Fibroblast of pulmonary artery (primary cell): Measurements from ENCODE around the gene MAGI3.

Experiments used
- DNase-seq: peaks from one replicate; pipeline ENCODE4 v3.0.0-alpha.2; 2010; ENCODE audit warnings: low read depth
- H3K4me3 ChIP-seq: replicated peaks from 2 replicates; pipeline ENCODE4 v1.5.1; 2011; ENCODE audit warnings: low read depth, mild to moderate bottlenecking, control low read depth, low read length, moderate library complexity
- TF ChIP-seq, protein P1 (sequence below): IDR thresholded peaks from 2 replicates; pipeline ENCODE4 v1.5.1; 2011; ENCODE audit warnings: mild to moderate bottlenecking, control low read depth, low read length, inconsistent platforms; ENCODE audit errors: missing control alignments

MAGI3 gene

DNA sequence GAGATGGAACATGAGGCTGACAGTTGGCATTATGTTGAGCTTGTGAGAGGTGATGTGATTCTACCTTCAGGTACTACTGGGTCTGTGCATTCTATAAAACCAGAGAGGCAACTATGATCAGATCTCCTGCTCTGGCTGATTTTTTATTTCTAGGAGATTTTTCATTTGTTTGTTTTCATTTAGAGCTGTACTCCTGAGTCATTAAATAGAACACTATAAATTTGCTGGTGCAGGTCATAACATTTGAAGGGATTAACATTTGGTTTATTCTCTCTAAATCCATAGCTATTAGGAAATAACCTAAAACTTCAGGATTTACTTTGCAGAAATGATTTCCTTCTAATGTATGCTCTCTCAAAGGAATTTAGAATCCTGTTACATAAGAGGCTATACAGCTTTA is 42.9 kb downstream of the MAGI3 start:
- TF ChIP-seq, protein P1, sequence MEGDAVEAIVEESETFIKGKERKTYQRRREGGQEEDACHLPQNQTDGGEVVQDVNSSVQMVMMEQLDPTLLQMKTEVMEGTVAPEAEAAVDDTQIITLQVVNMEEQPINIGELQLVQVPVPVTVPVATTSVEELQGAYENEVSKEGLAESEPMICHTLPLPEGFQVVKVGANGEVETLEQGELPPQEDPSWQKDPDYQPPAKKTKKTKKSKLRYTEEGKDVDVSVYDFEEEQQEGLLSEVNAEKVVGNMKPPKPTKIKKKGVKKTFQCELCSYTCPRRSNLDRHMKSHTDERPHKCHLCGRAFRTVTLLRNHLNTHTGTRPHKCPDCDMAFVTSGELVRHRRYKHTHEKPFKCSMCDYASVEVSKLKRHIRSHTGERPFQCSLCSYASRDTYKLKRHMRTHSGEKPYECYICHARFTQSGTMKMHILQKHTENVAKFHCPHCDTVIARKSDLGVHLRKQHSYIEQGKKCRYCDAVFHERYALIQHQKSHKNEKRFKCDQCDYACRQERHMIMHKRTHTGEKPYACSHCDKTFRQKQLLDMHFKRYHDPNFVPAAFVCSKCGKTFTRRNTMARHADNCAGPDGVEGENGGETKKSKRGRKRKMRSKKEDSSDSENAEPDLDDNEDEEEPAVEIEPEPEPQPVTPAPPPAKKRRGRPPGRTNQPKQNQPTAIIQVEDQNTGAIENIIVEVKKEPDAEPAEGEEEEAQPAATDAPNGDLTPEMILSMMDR = no peak
- no peak for DNase-seq
- no peak overlapping the region for H3K4me3 ChIP-seq

DNA sequence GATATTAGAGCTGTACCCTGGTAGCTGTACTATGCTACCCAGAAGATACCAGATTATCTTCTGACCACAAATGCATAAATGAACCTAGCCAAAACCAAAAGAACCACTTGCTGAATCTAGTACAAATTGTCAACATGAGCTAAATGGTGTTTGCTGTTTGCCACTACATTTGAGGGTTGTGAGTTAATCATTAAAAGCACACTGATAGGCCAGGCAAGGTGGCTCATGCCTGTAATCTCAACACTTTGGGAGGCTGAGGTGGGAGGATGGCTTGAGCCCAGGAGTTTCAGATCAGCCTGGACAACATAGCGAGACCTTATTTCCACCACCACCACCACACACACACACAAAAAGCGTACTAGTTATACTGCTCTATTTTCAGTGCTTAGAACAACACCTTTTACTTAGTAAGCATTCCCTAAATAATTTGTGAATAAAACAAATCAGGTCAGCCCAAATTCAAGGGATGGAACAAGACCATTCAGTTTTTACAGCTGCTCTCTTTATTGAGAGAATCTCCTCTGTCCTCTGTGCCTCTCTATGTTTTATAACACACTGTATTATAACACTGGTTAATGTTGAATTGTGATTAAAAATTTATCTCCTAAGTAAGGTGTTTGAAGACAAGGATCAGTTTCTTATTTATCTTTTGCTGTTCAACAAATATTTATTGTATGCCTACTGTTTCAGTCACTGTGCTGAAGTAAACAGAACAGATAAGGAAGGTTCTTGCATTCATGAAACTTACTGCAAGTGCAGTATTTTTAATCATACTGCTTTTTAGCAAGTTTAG is 44.0 kb downstream of the MAGI3 start:
- H3K4me3 ChIP-seq = no peak overlapping the region
- TF ChIP-seq, protein P1 = no peak
- no peak for DNase-seq

DNA sequence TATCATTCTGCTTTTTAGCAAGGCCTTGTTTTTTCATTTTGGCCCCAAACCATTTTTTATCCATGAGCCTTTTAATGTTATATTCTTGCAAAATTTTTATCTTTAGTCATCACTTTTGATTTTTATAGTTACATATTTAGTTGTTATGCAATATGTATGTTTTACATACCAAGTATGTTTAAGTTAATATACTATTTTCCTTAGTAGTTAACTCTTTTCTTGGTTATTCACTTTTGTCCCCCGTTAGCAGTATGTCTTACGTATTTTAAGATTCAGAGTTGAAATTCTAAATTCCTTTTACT is 44.5 kb downstream of the MAGI3 start:
- DNase-seq = no peak
- H3K4me3 ChIP-seq = no peak overlapping the region
- TF ChIP-seq, protein P1 = no peak

DNA sequence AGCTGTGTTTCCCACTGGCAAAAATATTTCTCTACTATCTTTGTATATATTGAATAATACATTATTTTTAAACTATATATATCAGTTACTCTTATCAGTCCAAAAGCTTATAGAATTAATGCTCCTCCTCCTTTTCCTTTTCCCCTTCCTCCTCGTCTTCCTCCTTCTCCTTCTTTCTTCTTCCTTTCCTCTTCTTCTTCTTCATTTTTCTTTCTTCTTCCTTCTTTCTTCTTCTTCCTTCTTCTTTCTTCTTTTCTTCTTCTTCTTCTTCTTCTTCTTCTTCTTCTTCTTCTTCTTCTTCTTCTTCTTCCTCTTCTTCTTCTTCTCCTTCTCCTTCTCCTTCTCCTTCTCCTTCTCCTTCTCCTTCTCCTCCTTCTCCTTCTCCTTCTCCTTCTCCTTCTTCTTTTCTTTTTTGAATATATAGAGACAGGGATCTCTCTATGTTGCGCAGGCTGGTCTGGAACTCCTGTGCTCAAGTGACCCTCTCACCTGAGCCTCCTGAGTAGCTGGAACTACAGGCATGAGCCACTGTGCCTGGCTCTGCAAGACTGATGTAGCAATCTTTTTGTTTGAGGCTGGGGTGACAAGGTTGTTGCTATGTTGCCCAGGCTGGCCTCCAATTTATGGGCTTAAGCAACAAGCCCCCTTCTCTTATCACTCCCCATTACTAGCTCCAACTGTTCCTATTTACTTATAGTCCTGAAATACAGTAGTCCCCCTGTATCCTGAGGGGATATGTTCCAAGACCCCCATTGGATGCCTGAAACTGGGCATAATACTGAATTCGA is 47.4 kb downstream of the MAGI3 start:
- TF ChIP-seq, protein P1 = no peak
- no peak for DNase-seq
- H3K4me3 ChIP-seq = no peak overlapping the region

DNA sequence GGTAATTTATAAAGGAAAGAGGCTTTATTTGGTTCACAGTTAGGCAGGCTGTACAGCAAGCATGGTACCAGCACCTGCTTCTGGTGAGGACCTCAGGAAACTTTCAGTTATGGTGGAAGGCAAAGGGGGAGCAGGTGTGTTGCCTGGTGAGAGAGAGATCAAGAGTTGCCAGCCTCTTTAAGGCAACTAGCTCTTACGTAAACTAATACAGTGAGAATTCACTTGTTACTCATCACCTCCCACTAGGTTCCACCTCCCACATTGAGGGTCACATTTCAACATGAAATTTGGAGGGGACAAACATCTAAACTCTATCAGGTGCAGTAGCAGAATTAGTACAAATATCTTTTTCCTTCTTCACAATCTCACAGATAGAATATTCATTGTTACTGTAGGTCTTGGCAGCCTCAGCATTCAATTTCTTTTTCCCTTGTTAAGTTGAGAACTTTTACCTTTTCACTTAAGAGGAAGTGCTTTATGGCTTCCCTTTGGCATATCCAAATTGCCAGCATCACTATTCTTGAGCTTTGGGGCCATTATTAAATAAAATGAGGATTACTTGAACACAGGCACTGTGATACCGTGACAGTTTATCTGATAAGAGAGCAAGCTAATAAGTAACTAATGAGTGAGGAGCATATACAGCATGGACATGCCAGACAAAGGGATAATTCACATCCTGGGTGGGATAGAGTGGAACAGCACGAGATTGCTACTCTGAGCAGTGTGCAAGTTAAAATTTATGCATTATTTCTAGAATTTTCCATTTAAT is 48.4 kb downstream of the MAGI3 start:
- TF ChIP-seq, protein P1 = no peak
- H3K4me3 ChIP-seq = no peak overlapping the region
- no peak for DNase-seq

DNA sequence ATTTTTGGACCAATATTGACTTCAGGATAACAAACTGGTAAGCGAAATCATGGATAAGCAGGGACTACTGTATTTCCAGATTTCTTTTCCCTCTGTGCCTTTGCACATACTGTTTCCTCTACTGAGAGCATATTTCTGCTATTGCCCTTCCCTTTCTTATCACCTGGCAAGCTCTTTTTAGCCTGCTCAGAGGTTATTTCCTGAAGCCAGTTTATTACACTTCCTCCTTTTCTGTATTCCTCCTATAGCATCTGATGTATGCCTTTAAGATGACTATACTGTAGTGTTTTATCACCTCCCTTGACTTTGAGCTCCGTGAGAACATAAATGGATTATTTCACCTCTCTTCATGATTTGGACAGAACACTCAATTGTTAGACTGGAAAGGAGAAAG is 49.0 kb downstream of the MAGI3 start:
- no peak for DNase-seq
- TF ChIP-seq, protein P1 = no peak
- no peak overlapping the region for H3K4me3 ChIP-seq
